Retinal pigment epithelial cell (primary cell): ENCODE results near the gene SERF1B.
"Not testable (repeated sequence)": the region's sequence is repeated elsewhere in the genome, so short reads cannot be mapped to it uniquely, and the experiment has no call there.

Experiments
- DNase-seq: peaks from one replicate; pipeline ENCODE4 v3.0.0-alpha.2; 2010; ENCODE audit warnings: low read depth
- H3K4me3 ChIP-seq: 2 replicates; pipeline ENCODE4 v1.5.1; 2011; ENCODE audit warnings: mild to moderate bottlenecking, low read length, control low read depth, moderate library complexity

The SERF1B gene

DNA sequence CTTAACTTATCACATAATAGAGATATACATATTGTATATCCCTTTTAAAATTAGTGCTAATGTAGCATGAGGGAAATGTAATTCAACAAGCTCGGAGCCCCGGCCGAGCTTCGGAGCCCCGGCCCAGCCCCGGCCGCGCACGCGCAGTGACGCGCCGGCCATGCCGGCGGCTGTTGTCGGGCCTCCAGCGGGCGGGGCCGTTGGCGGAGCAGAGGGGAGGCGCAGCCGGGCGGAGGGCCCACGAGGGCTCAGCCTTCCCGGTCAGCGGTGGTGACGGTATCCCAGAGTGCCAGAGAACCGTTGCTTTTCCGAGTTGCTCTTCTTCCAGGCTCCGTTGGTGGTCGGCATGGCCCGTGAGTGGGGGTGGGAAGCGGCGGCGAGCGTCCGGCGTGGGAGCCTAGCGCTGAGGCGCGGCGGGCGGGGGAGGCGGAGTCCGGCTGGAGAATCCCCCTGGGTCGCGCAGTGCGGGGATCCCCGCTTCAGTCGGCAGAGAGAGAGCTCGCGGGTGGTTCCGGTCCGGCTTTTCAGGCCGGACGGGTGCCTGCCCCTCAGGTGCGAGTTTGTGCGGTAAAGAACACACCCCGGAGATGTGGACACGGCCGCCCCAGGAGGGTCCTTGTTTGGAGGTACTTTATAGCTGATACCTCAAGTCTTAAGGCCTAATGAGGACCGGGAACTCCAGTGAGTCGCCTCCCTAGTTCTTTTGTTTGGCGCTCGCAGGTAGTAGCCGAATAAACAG, at the start of gene SERF1B:
TSS of gene SERF1B (plus strand) at position 146 of the 739 bp plus-strand sequence. CDS start at position 347, 201 bp downstream.
- not testable (repeated sequence) for H3K4me3 ChIP-seq, DNase-seq

DNA sequence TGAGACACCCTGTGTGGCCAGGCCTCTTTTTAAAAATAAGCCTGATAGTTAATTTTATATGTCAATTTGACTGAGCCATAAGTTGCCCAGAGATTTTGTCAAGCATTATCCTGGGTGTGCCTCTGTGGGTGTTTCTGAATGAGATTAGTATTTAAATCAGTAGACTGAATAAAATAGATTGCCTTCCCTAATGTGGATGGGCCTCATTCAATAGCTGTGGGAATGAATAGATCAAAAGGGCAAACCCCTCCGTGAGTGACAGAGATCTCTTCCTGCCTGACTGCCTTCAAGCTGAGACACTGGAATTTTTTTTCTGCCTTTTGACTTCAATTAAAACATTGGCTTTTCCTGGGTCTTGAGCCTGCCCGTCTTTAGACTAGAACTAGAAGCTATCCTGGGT, 33.3 kb upstream of the SERF1B start:
- not testable (repeated sequence) for DNase-seq

GRCh38 chr5:69995535-69995934, 29.5 kb upstream of the SERF1B start:
- not testable (repeated sequence) for H3K4me3 ChIP-seq, DNase-seq

More for the DNA sequence above, 33.3 kb upstream of the SERF1B start:
- not testable (repeated sequence) for H3K4me3 ChIP-seq

- H3K4me3 ChIP-seq, DNase-seq: not testable (repeated sequence)
These were observed 4.4 kb upstream of the SERF1B start for GRCh38 chr5:70020660-70021059.

DNA sequence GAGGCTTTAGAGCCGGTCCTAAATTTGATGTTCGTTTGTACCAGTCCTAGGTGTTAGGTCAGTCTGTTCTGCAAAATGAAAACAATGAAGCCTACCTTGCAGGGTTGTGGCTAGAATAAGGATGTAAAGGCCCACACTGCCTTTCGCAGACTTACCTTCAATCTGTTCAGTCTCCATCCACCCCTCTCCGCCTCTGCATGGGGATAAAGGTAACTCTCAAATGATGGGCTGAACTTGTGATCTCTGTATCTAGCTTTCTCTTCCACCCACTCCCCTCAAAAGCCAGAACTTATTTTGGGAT, 744 bp downstream of the SERF1B start:
- H3K4me3 ChIP-seq, DNase-seq: not testable (repeated sequence)

DNA sequence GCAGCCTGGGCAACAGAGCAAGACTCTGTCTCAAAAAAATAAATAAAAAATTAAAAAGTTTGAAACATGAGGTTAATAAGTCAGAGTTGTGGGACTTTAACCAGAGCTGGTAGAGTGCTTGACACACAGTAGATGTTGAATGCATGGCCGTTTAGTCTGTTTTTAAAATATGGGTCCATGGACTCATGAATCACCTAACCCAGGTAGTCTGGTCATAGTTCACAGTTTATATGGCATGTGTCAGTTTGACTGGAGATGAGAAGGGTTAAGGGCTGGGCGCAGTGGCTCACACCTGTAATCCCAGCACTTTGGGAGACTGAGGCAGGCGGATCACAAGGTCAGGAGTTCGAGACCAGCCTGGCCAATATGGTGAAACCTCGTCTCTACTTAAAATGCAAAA, 6.2 kb downstream of the SERF1B start:
- H3K4me3 ChIP-seq, DNase-seq: not testable (repeated sequence)

DNA sequence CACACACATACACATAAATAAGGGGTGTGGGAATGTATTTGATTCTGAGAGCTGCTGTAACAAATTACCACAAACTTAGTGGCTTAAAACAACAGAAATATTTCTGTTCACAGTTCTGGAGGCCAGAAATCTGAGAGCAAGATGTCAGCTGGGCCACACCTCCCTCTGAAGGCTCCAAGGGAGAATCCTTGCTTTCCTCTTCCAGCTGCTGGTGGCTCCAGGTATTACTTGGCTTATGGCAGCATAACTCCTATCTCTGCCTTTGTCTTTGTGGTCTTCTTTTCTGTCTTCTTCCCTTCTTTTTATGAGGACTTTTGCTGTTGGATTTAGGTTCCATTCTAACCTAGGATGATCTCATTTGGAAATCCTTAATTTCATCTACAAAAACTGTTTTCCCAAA, 16.4 kb downstream of the SERF1B start:
- not testable (repeated sequence) for DNase-seq, H3K4me3 ChIP-seq

DNA sequence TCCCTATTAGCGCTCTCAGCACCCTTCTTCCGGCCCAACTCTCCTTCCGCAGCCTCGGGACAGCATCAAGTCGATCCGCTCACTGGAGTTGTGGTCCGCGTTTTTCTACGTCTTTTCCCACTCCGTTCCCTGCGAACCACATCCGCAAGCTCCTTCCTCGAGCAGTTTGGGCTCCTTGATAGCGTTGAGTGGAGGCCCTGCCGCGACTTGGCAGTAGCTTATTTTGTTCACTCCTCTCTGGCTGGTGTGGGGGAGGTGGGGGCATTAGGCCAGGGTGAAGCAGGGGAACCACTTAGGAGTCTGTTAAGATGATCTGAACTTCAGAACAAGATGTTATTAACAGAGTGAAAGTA, 24.7 kb downstream of the SERF1B start:
- not testable (repeated sequence) for H3K4me3 ChIP-seq, DNase-seq

DNA sequence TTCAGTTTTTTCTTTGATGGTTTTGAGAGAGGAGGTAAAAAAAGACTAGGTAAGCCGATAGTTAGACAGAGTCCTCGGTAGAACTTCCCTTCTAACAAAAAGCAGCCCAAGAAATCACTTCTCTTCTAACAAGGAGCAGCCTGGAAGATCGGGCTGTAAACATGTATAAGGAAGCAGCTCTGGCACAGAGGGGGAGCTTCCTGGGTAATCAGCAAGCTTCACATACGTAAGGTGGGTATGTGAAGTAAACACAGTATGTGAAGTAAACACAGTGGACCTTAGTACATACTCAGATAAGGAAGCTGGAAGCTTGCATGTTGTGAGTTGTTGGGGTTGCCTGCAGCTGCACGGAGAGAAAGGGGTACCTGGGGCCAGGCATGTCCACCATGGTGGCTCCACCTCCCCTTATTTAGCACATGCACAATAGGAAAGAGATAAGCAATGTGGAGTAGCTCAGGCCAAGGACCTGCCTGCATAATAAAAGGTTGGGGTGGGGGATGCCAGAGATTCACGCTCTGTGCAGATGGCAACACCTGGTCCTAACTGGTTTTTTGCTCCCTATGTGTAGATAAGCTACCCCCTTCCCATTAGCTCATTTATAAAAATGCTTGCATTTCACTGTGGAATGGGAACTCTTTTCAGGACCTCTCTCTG, 31.4 kb downstream of the SERF1B start:
- not testable (repeated sequence) for H3K4me3 ChIP-seq, DNase-seq

GRCh38 chr5:70057140-70057539, 32.1 kb downstream of the SERF1B start:
- DNase-seq, H3K4me3 ChIP-seq: not testable (repeated sequence)

GRCh38 chr5:70077632-70078031, 52.6 kb downstream of the SERF1B start:
- not testable (repeated sequence) for DNase-seq

DNA sequence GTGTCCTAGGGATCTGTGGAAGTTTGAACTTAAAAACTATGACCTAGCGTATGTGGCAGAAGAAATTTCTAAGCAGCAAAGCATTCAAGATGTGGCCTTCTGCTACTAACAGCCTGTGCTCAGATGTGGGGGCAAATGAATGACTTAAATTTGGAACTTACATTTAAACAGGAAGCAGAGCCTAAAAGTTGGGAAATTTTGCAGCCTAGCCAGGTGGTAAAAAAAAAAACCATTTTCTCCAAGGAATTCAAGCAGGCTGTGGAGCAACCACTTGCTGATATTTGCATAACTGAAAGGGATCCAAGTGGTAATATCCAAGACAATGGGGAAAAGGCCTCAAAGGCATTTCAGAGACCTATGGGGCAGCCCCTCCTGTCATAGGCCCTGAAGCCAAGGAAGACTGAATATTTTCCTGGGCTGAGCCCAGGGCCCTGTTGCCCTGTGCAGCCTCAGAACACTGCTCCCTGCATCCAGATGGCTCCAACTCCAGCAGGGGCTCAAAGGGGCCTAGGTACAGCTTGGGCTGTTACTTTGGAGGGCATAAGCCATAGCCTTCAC, 63.9 kb downstream of the SERF1B start:
- DNase-seq, H3K4me3 ChIP-seq: not testable (repeated sequence)

More at GRCh38 chr5:70077632-70078031, 52.6 kb downstream of the SERF1B start:
- not testable (repeated sequence) for H3K4me3 ChIP-seq

DNA sequence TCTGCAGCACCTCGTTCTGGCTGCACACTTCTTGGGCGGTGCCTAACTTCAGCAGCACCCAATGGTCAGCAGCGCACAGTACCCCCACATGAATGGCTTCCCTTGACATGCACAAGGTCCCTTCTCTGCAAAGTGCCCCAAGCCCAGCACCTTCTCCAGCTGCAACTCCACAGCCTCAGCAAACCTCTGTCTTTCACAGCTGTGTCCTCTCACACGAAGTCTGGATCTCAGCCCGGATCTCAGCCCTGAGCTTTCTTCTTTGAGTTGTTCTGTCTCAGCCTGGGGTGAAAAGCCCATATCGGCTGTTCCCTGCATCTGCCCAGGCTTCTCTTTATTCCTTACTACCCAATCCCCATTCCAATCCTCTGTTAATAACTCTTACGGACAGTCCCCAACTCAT, 66.7 kb downstream of the SERF1B start:
- DNase-seq, H3K4me3 ChIP-seq: not testable (repeated sequence)
